Common myeloid progenitor, CD34-positive (primary cell): ENCODE results near the gene ACLY.
"Not testable (repeated sequence)": the region's sequence is repeated elsewhere in the genome, so short reads cannot be mapped to it uniquely, and the experiment has no call there.

Experiments
- CTCF ChIA-PET: fragments of 350-600 bp; sonication (Branson Sonifier 250); formaldehyde crosslinking; loops from one replicate; lab custom pipeline; 2021; ENCODE audit warnings: antibody characterized with exemption; lab: Charles Lee
- POLR2A ChIA-PET: fragments of 350-600 bp; sonication (Branson Sonifier 250); formaldehyde crosslinking; loops from one replicate; lab custom pipeline; 2021; ENCODE audit warnings: antibody characterized with exemption; lab: Charles Lee
- DNase-seq, 3 donors: peaks; one replicate each; pipeline versions ENCODE4 v3.0.0 to v3.0.0-alpha.2; 2013
- H3K27ac ChIP-seq, 2 experiments: 1 replicate in 1 of 2; 2 replicates in 1 of 2; pipeline ENCODE4 v1.7.0; 2013; ENCODE audit warnings: inconsistent platforms in 2 of 2, low read length in 2 of 2, mild to moderate bottlenecking in 2 of 2, low read depth in 1 of 2, moderate library complexity in 1 of 2; ENCODE audit not compliant: severe bottlenecking in 2 of 2, insufficient read depth in 1 of 2, poor library complexity in 1 of 2
- H3K27me3 ChIP-seq, 5 experiments: replicated peaks in 2 of 5; 1 replicate in 3 of 5; 2 replicates in 2 of 5; pipeline versions ENCODE4 v1.6.1 to v1.7.0; 2013; ENCODE audit warnings: low read length in 4 of 5, mild to moderate bottlenecking in 2 of 5, moderate library complexity in 2 of 5, inconsistent platforms in 1 of 5; ENCODE audit not compliant: insufficient read depth in 5 of 5, control insufficient read depth in 4 of 5
- H3K36me3 ChIP-seq, 4 experiments: 1 replicate in 2 of 4; 2 replicates in 2 of 4; pipeline versions ENCODE4 v1.6.1 to v1.7.0; 2013; ENCODE audit warnings: low read length in 3 of 4, control low read depth in 1 of 4, mild to moderate bottlenecking in 1 of 4; ENCODE audit not compliant: control insufficient read depth in 4 of 4, insufficient read depth in 4 of 4
- H3K4me1 ChIP-seq, 4 experiments: 1 replicate in 3 of 4; 2 replicates in 1 of 4; pipeline versions ENCODE4 v1.6.1 to v1.7.1; 2013; ENCODE audit warnings: low read length in 3 of 4, mild to moderate bottlenecking in 3 of 4, control low read depth in 1 of 4, inconsistent platforms in 1 of 4, moderate library complexity in 1 of 4; ENCODE audit not compliant: control insufficient read depth in 4 of 4, insufficient read depth in 4 of 4; ENCODE audit errors: control extremely low read depth in 1 of 4
- H3K4me3 ChIP-seq, 7 experiments: 1 replicate in 4 of 7; 2 replicates in 3 of 7; pipeline versions ENCODE4 v1.5.1 to v1.7.0; 2013; ENCODE audit warnings: mild to moderate bottlenecking in 7 of 7, low read length in 6 of 7, moderate library complexity in 6 of 7, inconsistent platforms in 2 of 7, low read depth in 2 of 7, control low read depth in 1 of 7; ENCODE audit not compliant: insufficient read depth in 4 of 7, control insufficient read depth in 1 of 7; ENCODE audit errors: extremely low read depth in 1 of 7
- H3K9me3 ChIP-seq, 5 experiments: 1 replicate in 4 of 5; 2 replicates in 1 of 5; pipeline versions ENCODE4 v1.6.1 to v1.7.1; 2013; ENCODE audit warnings: low read length in 4 of 5, mild to moderate bottlenecking in 2 of 5, inconsistent platforms in 1 of 5, low read depth in 1 of 5, moderate library complexity in 1 of 5; ENCODE audit not compliant: control insufficient read depth in 4 of 5, insufficient read depth in 2 of 5; ENCODE audit errors: control extremely low read depth in 1 of 5
- WGBS: methylation state at CpG from one replicate; pipeline ENCODE4 v1.1.5; 2013; ENCODE audit not compliant: insufficient coverage; 5-methylcytosine and 5-hydroxymethylcytosine counted together

Gene ACLY

GRCh38 chr17:41880130-41880529 is 38.6 kb downstream of the ACLY start:
- POLR2A ChIA-PET: no interaction called here
- Histone ChIP-seq H3K27ac (no peak overlapping the region), H3K27me3 (no peaks in the 10 kb centered on the region), H3K36me3 (peaks cover 13 to 67% (median 53%) of the 10 kb centered on the region in 4 experiments), H3K4me3 (no peak overlapping the region), H3K9me3 (no peaks in the 10 kb centered on the region), H3K4me1 (peaks cover 0 to 2% (median 0%) of the 10 kb centered on the region in 4 experiments)
- 94% methylated on average over 4 of the region's 4 CpGs for WGBS
- no peak for DNase-seq
- CTCF ChIA-PET: interaction anchor here (0.6 to 1.4 kb wide), 2 partner anchors 80 to 99 kb away, joined by 3 to 5 read pairs; no protein-coding TSS in a partner anchor

DNA sequence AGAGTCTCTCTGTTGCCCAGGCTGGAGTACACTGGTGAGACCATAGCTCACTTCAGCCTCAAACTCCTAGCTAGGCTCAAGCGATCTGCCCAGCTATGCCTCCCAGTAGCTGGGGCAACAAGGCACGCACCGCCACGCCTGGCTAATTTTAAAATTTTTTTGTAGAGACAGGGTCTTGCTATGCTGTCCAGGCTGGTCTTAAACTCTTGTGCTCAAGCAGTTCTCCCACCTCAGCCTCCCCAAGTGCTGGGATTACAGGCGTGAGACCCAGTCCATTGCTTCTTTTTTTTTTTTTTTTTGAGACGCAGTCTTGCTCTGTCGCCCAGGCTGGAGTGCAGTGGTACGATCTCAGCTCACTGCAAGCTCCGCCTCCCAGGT is 44.5 kb downstream of the ACLY start:
- 94% methylated on average over 4 of the region's 9 CpGs for WGBS
- H3K36me3 ChIP-seq: peaks cover 23 to 75% (median 61%) of the 10 kb centered on the region in 4 experiments
- H3K4me3 ChIP-seq, H3K27me3 ChIP-seq, H3K4me1 ChIP-seq, H3K27ac ChIP-seq, POLR2A ChIA-PET, DNase-seq, H3K9me3 ChIP-seq: not testable (repeated sequence)
- CTCF ChIA-PET: interaction anchor here (0.7 to 1.7 kb wide), 4 partner anchors 9 to 88 kb away, joined by 3 to 4 read pairs (median 4); partner anchors contain the start of gene KLHL11

GRCh38 chr17:41873559-41874292 is 45.0 kb downstream of the ACLY start:
- DNase-seq: no peak
- H3K27me3 ChIP-seq: no peaks in the 10 kb centered on the region
- no peaks in the 10 kb centered on the region for H3K9me3 ChIP-seq
- no peak overlapping the region for H3K27ac ChIP-seq
- H3K36me3 ChIP-seq: peaks cover 23 to 76% (median 59%) of the 10 kb centered on the region in 4 experiments
- no peaks in the 10 kb centered on the region for H3K4me1 ChIP-seq
- CTCF ChIA-PET: interaction anchor here (1.1 to 1.7 kb wide), 3 partner anchors 8 to 72 kb away, joined by 3 to 4 read pairs (median 4); partner anchors contain the start of gene KLHL11
- WGBS: 100% methylated on average over 7 of the region's 10 CpGs
- no peak overlapping the region for H3K4me3 ChIP-seq
- POLR2A ChIA-PET: no interaction called here

- Histone ChIP-seq H3K27me3 (no peaks in the 10 kb centered on the region), H3K9me3 (no peaks in the 10 kb centered on the region), H3K4me3 (no peak overlapping the region), H3K36me3 (peaks cover 21 to 76% (median 57%) of the 10 kb centered on the region in 4 experiments), H3K4me1 (no peaks in the 10 kb centered on the region), H3K27ac (no peak overlapping the region)
- CTCF ChIA-PET: no interaction called here
- 96% methylated on average over 8 of the region's 10 CpGs for WGBS
- DNase-seq: no peak
- POLR2A ChIA-PET: interaction anchor here (0.6 kb wide), 1 partner anchor 104 kb away, joined by 3 read pairs; no protein-coding TSS in a partner anchor
These were observed 47.0 kb downstream of the ACLY start for GRCh38 chr17:41871789-41872188.

DNA sequence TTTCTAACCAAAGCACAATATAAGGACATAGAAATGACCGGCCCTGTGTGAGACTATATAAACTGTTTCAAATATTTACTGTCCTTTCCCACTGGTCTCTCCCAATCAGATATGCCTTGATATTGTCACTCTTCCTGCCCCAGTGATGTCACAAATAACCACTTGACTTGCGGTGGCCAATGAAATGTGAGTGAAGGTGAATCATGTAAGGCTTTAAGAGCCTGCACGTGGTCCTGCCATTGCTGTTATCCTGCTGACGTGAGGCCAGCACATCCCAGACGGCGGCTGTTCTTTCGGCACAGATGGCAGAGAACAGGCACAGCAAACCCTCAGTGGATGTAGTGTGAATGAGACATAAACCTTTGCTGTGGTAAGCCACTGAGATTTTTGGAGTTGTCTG is 48.1 kb downstream of the ACLY start:
- 93% methylated on average over 7 of the region's 7 CpGs for WGBS
- POLR2A ChIA-PET: interaction anchor here (0.5 kb wide), 1 partner anchor 88 kb away, joined by 3 read pairs; no protein-coding TSS in a partner anchor
- CTCF ChIA-PET: interaction anchor here (1.2 kb wide), 1 partner anchor 133 kb away, joined by 4 read pairs; no protein-coding TSS in a partner anchor

DNA sequence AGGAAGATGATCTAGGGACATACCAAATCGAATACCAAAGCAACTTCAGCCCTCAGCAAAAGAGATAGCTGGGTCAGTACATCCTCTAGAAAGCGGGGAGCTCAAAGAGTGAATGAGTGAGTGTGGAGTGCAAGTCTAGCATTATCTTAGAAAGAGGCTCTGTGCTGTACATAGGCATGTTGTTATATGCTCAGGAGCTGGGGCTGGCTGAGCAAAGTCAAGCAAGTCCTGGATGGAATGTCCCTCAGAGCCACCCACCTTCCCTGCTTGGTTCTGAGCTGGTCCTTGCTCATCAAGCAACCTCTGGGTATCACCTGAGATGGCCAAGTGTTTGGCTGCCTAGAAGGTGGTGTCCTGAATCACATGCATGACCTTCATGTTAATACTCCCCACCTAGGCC is 48.7 kb downstream of the ACLY start:
- CTCF ChIA-PET: interaction anchor here (1.2 kb wide), 1 partner anchor 132 kb away, joined by 4 read pairs; no protein-coding TSS in a partner anchor
- H3K36me3 ChIP-seq: peaks cover 21 to 79% (median 57%) of the 10 kb centered on the region in 4 experiments
- no peak overlapping the region for H3K4me3 ChIP-seq
- no peak for DNase-seq
- H3K4me1 ChIP-seq: peaks cover 0 to 3% (median 2%) of the 10 kb centered on the region in 4 experiments
- 100% methylated on average over 1 of the region's 2 CpGs for WGBS
- no peaks in the 10 kb centered on the region for H3K9me3 ChIP-seq
- POLR2A ChIA-PET: interaction anchor here (0.5 kb wide), 1 partner anchor 87 kb away, joined by 3 read pairs; no protein-coding TSS in a partner anchor
- no peak overlapping the region for H3K27ac ChIP-seq
- H3K27me3 ChIP-seq: no peaks in the 10 kb centered on the region

More for the DNA sequence above, 48.1 kb downstream of the ACLY start:
- no peak for DNase-seq
- Histone ChIP-seq H3K9me3 (no peaks in the 10 kb centered on the region), H3K4me3 (no peak overlapping the region), H3K27me3 (no peaks in the 10 kb centered on the region), H3K4me1 (no peaks in the 10 kb centered on the region), H3K36me3 (peaks cover 21 to 80% (median 57%) of the 10 kb centered on the region in 4 experiments), H3K27ac (no peak overlapping the region)

DNA sequence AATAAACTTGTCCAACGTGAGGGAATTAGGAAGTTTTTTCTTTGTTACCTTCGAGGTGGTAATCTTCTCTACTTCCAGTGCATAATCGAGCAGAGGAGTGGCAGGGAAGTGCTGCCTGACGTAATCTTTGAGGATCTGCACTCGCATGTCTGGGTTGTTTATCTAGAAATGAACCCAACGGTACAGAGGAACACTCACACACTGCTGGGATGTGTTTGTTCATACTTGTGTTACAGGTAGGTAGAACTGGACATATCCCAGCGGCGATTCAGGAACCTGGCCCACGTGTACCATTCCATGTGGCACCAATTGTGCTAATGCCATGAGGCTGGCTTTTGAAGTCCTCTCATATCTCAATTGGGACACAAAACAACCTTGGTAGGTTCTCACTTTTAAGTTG is 49.3 kb downstream of the ACLY start:
- CTCF ChIA-PET: interaction anchor here (1.2 kb wide), 1 partner anchor 132 kb away, joined by 4 read pairs; no protein-coding TSS in a partner anchor
- H3K9me3 ChIP-seq: no peaks in the 10 kb centered on the region
- no peak overlapping the region for H3K27ac ChIP-seq
- WGBS: 89% methylated on average over 7 of the region's 9 CpGs
- DNase-seq: no peak
- H3K36me3 ChIP-seq: peaks cover 19 to 74% (median 54%) of the 10 kb centered on the region in 4 experiments
- POLR2A ChIA-PET: no interaction called here
- H3K27me3 ChIP-seq: no peaks in the 10 kb centered on the region
- peaks cover 0 to 7% (median 5%) of the 10 kb centered on the region in 4 experiments for H3K4me1 ChIP-seq
- H3K4me3 ChIP-seq: no peak overlapping the region
